K562 (cell line): ENCODE measurements around the gene SLC27A6. TPM values are rescaled to one million over a fixed set of nuclear protein-coding genes. Genes with fewer than 3 reads are reported as not detected.

Experiments used
- ATAC-seq: fragments of 200-7000 bp; cut with Tn5 transposase; 3 replicates; pipeline ENCODE4 v1.9.1; 2020; ENCODE audit warnings: moderate library complexity
- BruUV-seq: library from RNA; stranded (reverse); fragments of 400-500 nt; replicated peaks from 2 replicates; lab custom pipeline; 2021; lab: Mats Ljungman, UMichigan
- CTCF ChIA-PET: fragments of 300-600 bp; formaldehyde crosslinking; extraction: SDS; loops from one replicate; lab custom pipeline; 2021; ENCODE audit warnings: low intra/inter-chr PET ratio; lab: Yijun Ruan, JAX
- POLR2A ChIA-PET: fragments of 300-600, 350-650 bp; sonication (Branson Sonifier 250); formaldehyde crosslinking; extraction: SDS; loops from one replicate; lab custom pipeline; 2021; ENCODE audit warnings: antibody characterized with exemption, inconsistent platforms; lab: Yijun Ruan, JAX
- DNase-seq, 4 experiments: peaks; one replicate each; pipeline versions ENCODE4 v3.0.0 to v3.0.0-alpha.2; 2011 to 2018; ENCODE audit warnings: low spot score in 3 of 4, mixed read lengths in 3 of 4; ENCODE audit errors: extremely low read depth in 1 of 4
- FAIRE-seq: peaks from 2 replicates; lab custom pipeline; 2011; peaks lifted over from hg19 to GRCh38; lab: Jason Lieb, UNC
- H2AFZ ChIP-seq: 2 replicates; pipeline ENCODE4 v1.6.0; 2011; ENCODE audit warnings: low read depth, low read length, control low read depth, inconsistent platforms
- H3K27ac ChIP-seq: fragments of 200-600 bp; 3 replicates; pipeline ENCODE4 v1.8.0; 2011; ENCODE audit warnings: low read depth, mild to moderate bottlenecking, control low read depth, inconsistent platforms, low read length, moderate library complexity, mixed read lengths; ENCODE audit errors: extremely low read depth
- H3K27me3 ChIP-seq, 2 experiments: fragments of 300-600 bp in 1 of 2; 2 replicates in 1 of 2; 3 replicates in 1 of 2; pipeline versions ENCODE4 v1.6.0 to v1.8.0; 2011; ENCODE audit warnings: inconsistent platforms in 2 of 2, low read length in 2 of 2, mild to moderate bottlenecking in 1 of 2, mixed read lengths in 1 of 2, moderate library complexity in 1 of 2; ENCODE audit not compliant: control insufficient read depth in 2 of 2, insufficient read depth in 2 of 2
- H3K36me3 ChIP-seq: fragments of 300-600 bp; 3 replicates; pipeline ENCODE4 v1.8.0; 2011; ENCODE audit warnings: mild to moderate bottlenecking, low read length, inconsistent platforms; ENCODE audit not compliant: control insufficient read depth, insufficient read depth
- H3K4me1 ChIP-seq, 2 experiments: fragments of 200-600 bp in 1 of 2; replicated peaks in 1 of 2; 2 replicates in 1 of 2; 3 replicates in 1 of 2; pipeline versions ENCODE4 v1.5.1 to v1.8.0; 2011; ENCODE audit warnings: inconsistent platforms in 2 of 2, low read length in 2 of 2, mild to moderate bottlenecking in 1 of 2, mixed read lengths in 1 of 2, moderate library complexity in 1 of 2; ENCODE audit not compliant: control insufficient read depth in 2 of 2, insufficient read depth in 2 of 2
- H3K4me2 ChIP-seq: 2 replicates; pipeline ENCODE4 v1.6.1; 2011; ENCODE audit warnings: low read length, control low read depth, inconsistent platforms, mixed read lengths; ENCODE audit not compliant: insufficient read depth
- H3K4me3 ChIP-seq: fragments of 200-600 bp; sonication (generic), shearing (Covaris generic); 2 replicates; pipeline ENCODE4 v1.5.1; 2016; ENCODE audit warnings: control low read depth, inconsistent platforms
- H3K79me2 ChIP-seq: fragments of 200-600 bp; 3 replicates; pipeline ENCODE4 v1.8.0; 2011; ENCODE audit warnings: low read length, inconsistent platforms; ENCODE audit not compliant: control insufficient read depth, insufficient read depth
- H3K9ac ChIP-seq, 2 experiments: 2 replicates each; pipeline versions ENCODE4 v1.6.0 to v1.6.1; 2011; ENCODE audit warnings: low read depth in 2 of 2, low read length in 2 of 2, control low read depth in 1 of 2, inconsistent platforms in 1 of 2, mild to moderate bottlenecking in 1 of 2, mixed read lengths in 1 of 2; ENCODE audit not compliant: insufficient read depth in 1 of 2
- H3K9me1 ChIP-seq: one replicate; pipeline ENCODE4 v1.6.0; 2011; ENCODE audit warnings: inconsistent platforms, mild to moderate bottlenecking, low read length, moderate library complexity; ENCODE audit not compliant: control insufficient read depth, insufficient read depth
- H3K9me3 ChIP-seq: replicated peaks from 2 replicates; pipeline ENCODE4 v1.5.1; 2011; ENCODE audit warnings: low read depth, low read length, inconsistent platforms; ENCODE audit not compliant: control insufficient read depth, insufficient read depth
- H4K20me1 ChIP-seq: replicated peaks from 2 replicates; pipeline ENCODE4 v1.6.1; 2011; ENCODE audit warnings: low read length, inconsistent platforms, mixed read lengths; ENCODE audit not compliant: control insufficient read depth, insufficient read depth
- HNRNPK ChIP-seq: fragments of 200-400 bp; formaldehyde crosslinking; IDR thresholded peaks from one replicate; pipeline ENCODE4 v1.6.1; 2018; ENCODE audit warnings: mild to moderate bottlenecking, low read depth, low read length; ENCODE audit not compliant: poor library complexity, severe bottlenecking
- MAZ ChIP-seq, 2 experiments: fragments of 450-650 bp in 1 of 2; sonication (generic) in 1 of 2; formaldehyde crosslinking; IDR thresholded peaks in 1 of 2; conservative IDR thresholded peaks in 1 of 2; 2 replicates each; pipeline versions ENCODE4 v1.4.0 to v1.5.0; 2020; ENCODE audit warnings: mild to moderate bottlenecking in 1 of 2, missing genetic modification reagents in 1 of 2
- RFX1 ChIP-seq: fragments of 450-650 bp; IDR thresholded peaks from 2 replicates; pipeline ENCODE4 v1.6.1; 2016; ENCODE audit warnings: mild to moderate bottlenecking, moderate library complexity
- RFX7 ChIP-seq: fragments of 250-450 bp; sonication (Bioruptor Pico); IDR thresholded peaks from 2 replicates; pipeline ENCODE4 v1.5.1; 2021; ENCODE audit warnings: mild to moderate bottlenecking
- XRCC3 ChIP-seq: fragments of 450-650 bp; IDR thresholded peaks from 2 replicates; pipeline ENCODE4 v1.6.1; 2017; ENCODE audit warnings: mild to moderate bottlenecking, moderate library complexity
- ZNF184 ChIP-seq: sonication (generic); formaldehyde crosslinking; IDR thresholded peaks from 2 replicates; pipeline ENCODE4 v1.5.0; 2020; ENCODE audit warnings: missing genetic modification reagents
- ZNF212 ChIP-seq: fragments of 450-650 bp; formaldehyde crosslinking; IDR thresholded peaks from 2 replicates; pipeline ENCODE4 v1.4.0; 2020; ENCODE audit warnings: mild to moderate bottlenecking
- ZNF217 ChIP-seq: sonication (generic); formaldehyde crosslinking; IDR thresholded peaks from 2 replicates; pipeline ENCODE4 v1.8.0; 2022; ENCODE audit warnings: mild to moderate bottlenecking, missing genetic modification reagents
- ZNF695 ChIP-seq: fragments of 450-650 bp; formaldehyde crosslinking; IDR thresholded peaks from 2 replicates; pipeline ENCODE4 v1.4.0; 2020; ENCODE audit warnings: mild to moderate bottlenecking, moderate library complexity
- WGBS: fragments of 100-300 bp; shearing (Covaris generic); methylation state at CpG from one replicate; pipeline ENCODE4 v1.1.6; 2016; ENCODE audit warnings: low coverage, mixed read lengths; ENCODE audit not compliant: insufficient coverage; ENCODE audit errors: missing lambda C conversion rate; 5-methylcytosine and 5-hydroxymethylcytosine counted together
- in situ Hi-C: fragments of 300-500 bp; cut with MboI; formaldehyde crosslinking; loops from 4 replicates; pipeline ENCODE4 v1.15.0; 2018; ENCODE audit warnings: inconsistent platforms, mixed read lengths
- intact Hi-C: fragments of 100-400 bp; cut with micrococcal nuclease; formaldehyde crosslinking; loops from 2 replicates; pipeline ENCODE4 v1.14.2; 2022
- polyA plus RNA-seq, 8 experiments: library from polyadenylated mRNA; depleted of rRNA in 4 of 8; stranded (reverse) in 5 of 8; unstranded in 3 of 8; fragments of >200 nt; fragmentation: Nextera tagmentation in 2 of 8; fragmentation: Illumina TruSeq in 1 of 8; extraction: Ambion mirVana in 2 of 8; extraction: Trizol in 1 of 8; gene quantifications; 2 replicates each; pipeline versions ENCODE4 v1.2.1 to v1.2.3, GENCODE V29; 2011 to 2014; ENCODE audit warnings: inconsistent platforms in 1 of 8, missing spikeins in 1 of 8
- total RNA-seq, 7 experiments: library from RNA; depleted of rRNA in 6 of 7; stranded (reverse); fragments of >200 nt in 6 of 7; fragmentation: Illumina TruSeq in 2 of 7; extraction: Trizol in 2 of 7; gene quantifications; 2 replicates each; pipeline versions ENCODE4 v1.2.1 to v1.2.3, GENCODE V29; 2011 to 2021; ENCODE audit warnings: low replicate concordance in 1 of 7
- TF ChIP-seq, protein P1 (sequence below): sonication (generic); formaldehyde crosslinking; IDR thresholded peaks from 2 replicates; pipeline ENCODE4 v1.8.0; 2023; ENCODE audit warnings: mild to moderate bottlenecking, missing genetic modification reagents
- TF ChIP-seq, protein P2 (sequence below): fragments of 250-450 bp; sonication (Bioruptor Pico); IDR thresholded peaks from 2 replicates; pipeline ENCODE4 v1.6.1; 2021; ENCODE audit warnings: mild to moderate bottlenecking
- TF ChIP-seq, protein P3 (sequence below), 2 experiments: fragments of 450-650 bp in 1 of 2; sonication (generic) in 1 of 2; formaldehyde crosslinking in 1 of 2; IDR thresholded peaks in 1 of 2; conservative IDR thresholded peaks in 1 of 2; 2 replicates each; pipeline versions ENCODE4 v1.6.1 to v1.8.1; 2016 to 2023; ENCODE audit warnings: mild to moderate bottlenecking in 2 of 2, moderate library complexity in 2 of 2, inconsistent platforms in 1 of 2, missing genetic modification reagents in 1 of 2
- TF ChIP-seq, protein P4 (sequence below), 2 experiments: fragments of 250-450 bp in 1 of 2; fragments of 450-650 bp in 1 of 2; sonication (Bioruptor Pico) in 1 of 2; IDR thresholded peaks; 2 replicates each; pipeline versions ENCODE4 v1.6.1 to v1.8.0; 2016 to 2021; ENCODE audit warnings: mild to moderate bottlenecking in 2 of 2, moderate library complexity in 2 of 2, missing compliant biosample characterization in 1 of 2, missing genetic modification characterization in 1 of 2

Gene SLC27A6
- total and polyA plus RNA-seq, 9 of the 15 experiments (the other 6 are each of a cell fraction or from before 2014, with no cell fraction given): 0.56 to 1.9 (median 1.2) TPM

DNA sequence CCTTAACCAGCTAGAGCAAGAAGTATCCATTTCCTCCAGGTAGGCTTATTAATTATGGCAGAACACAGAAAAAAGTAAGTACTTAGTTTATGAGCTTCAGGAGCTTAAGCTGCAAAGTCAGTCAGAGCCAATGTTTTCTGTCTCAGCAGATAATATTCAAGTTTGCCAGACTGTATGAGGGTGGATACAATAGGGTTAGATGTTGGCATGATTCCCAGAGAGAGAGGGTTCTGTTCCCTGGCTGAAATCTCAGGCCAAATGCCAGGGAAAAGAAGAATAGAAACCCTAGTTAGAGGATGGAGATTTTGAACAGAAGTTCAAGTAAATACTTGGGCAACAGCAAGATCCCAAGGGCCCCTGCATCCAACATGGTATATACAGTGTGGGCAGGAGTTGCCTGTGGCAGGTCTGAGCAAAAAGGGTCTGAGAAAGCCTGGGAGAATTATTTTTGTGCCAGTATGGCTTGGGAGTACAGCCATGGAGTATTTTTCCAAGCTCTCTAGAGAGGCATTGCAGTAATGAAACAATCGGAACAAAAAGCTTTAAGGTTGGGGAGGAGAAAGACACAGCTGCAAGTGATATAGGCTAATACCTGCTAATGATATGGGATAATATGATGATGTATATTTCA is 98.3 kb downstream of the SLC27A6 start:
- intact Hi-C loops (no loop called here), in situ Hi-C loops (no loop called here)
- ATAC-seq: no peak
- no TSS peak for BruUV-seq
- ChIA-PET CTCF (no interaction called here), POLR2A (no interaction called here)
- Histone ChIP-seq H3K79me2 (no peaks in the 10 kb centered on the region), H3K4me2 (no peak overlapping the region), H3K9ac (no peak overlapping the region), H3K9me3 (no peaks in the 10 kb centered on the region), H3K9me1 (no peaks in the 10 kb centered on the region), H3K4me3 (no peak overlapping the region), H4K20me1 (no peaks in the 10 kb centered on the region), H3K27ac (no peak overlapping the region), H2AFZ (no peak overlapping the region), H3K4me1 (no peaks in the 10 kb centered on the region), H3K27me3 (no peaks in the 10 kb centered on the region; a peak in 1 of 5 replicates), H3K36me3 (no peaks in the 10 kb centered on the region)
- WGBS: 8% methylated on average over 1 of the region's 1 CpG
- no peak for DNase-seq
- FAIRE-seq: no peak
- TF ChIP-seq HNRNPK: no peak
- TF ChIP-seq RFX1: no peak
- TF ChIP-seq, protein P1, sequence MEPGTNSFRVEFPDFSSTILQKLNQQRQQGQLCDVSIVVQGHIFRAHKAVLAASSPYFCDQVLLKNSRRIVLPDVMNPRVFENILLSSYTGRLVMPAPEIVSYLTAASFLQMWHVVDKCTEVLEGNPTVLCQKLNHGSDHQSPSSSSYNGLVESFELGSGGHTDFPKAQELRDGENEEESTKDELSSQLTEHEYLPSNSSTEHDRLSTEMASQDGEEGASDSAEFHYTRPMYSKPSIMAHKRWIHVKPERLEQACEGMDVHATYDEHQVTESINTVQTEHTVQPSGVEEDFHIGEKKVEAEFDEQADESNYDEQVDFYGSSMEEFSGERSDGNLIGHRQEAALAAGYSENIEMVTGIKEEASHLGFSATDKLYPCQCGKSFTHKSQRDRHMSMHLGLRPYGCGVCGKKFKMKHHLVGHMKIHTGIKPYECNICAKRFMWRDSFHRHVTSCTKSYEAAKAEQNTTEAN (CRISPR knock-in tag): no peak
- TF ChIP-seq, protein P2, sequence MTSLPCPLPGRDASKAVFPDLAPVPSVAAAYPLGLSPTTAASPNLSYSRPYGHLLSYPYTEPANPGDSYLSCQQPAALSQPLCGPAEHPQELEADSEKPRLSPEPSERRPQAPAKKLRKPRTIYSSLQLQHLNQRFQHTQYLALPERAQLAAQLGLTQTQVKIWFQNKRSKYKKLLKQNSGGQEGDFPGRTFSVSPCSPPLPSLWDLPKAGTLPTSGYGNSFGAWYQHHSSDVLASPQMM (CRISPR knock-in tag): no peak
- no peak for TF ChIP-seq ZNF212 (CRISPR knock-in tag)
- TF ChIP-seq ZNF184: no peak
- TF ChIP-seq, protein P3, sequence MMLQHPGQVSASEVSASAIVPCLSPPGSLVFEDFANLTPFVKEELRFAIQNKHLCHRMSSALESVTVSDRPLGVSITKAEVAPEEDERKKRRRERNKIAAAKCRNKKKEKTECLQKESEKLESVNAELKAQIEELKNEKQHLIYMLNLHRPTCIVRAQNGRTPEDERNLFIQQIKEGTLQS (IDR thresholded peaks at IDR 0.05): no peak
- TF ChIP-seq, protein P3 (CRISPR knock-in tag; conservative IDR thresholded peaks at IDR 0.05): no peak
- TF ChIP-seq RFX7 (CRISPR knock-in tag): no peak
- TF ChIP-seq, protein P4, sequence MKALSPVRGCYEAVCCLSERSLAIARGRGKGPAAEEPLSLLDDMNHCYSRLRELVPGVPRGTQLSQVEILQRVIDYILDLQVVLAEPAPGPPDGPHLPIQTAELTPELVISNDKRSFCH (CRISPR knock-in tag; IDR thresholded peaks at IDR 0.05): no peak
- TF ChIP-seq, protein P4 (tag; IDR thresholded peaks at IDR 0.05): no peak
- TF ChIP-seq MAZ (CRISPR knock-in tag; conservative IDR thresholded peaks at IDR 0.05 in 1 of 2, IDR thresholded peaks at IDR 0.05 in 1 of 2): no peak
- TF ChIP-seq XRCC3: no peak
- TF ChIP-seq ZNF217 (CRISPR knock-in tag): no peak
- TF ChIP-seq ZNF695: no peak
